ENCODE data around the gene SMDT1.

GRCh38 chr22:42090596-42091454 lies 11.3 kb downstream of the SMDT1 start, which contains the start of gene NDUFA6:
- TF ChIP-seq CTCF (tag by site-specific recombination; IDR thresholded peaks at IDR 0.05), result peak; percentile 100
- peak; percentile 82; the same call in 1 of the 2 replicates for TF ChIP-seq KLF8 (tag by site-specific recombination; IDR thresholded peaks at IDR 0.05)
- TF ChIP-seq REPIN1 (tag by site-specific recombination; IDR thresholded peaks at IDR 0.05; ENCODE audit: low read depth), result peak; percentile 69; the same call in 1 of the 2 replicates
- no peak; the same call in 1 of the 2 replicates for TF ChIP-seq KLF16 (tag by site-specific recombination; IDR thresholded peaks at IDR 0.05)
- no peak for TF ChIP-seq ZNF776 (tag by site-specific recombination; IDR thresholded peaks at IDR 0.05; ENCODE audit: borderline replicate concordance)
- no peak for TF ChIP-seq ZNF621 (tag by site-specific recombination; IDR thresholded peaks at IDR 0.05)
- no peak for TF ChIP-seq SALL2 (tag by site-specific recombination; IDR thresholded peaks at IDR 0.05; ENCODE audit: borderline replicate concordance)
- TF ChIP-seq YY1 (tag by site-specific recombination; IDR thresholded peaks at IDR 0.05), result peak; percentile 79
- TF ChIP-seq ZNF660 (tag by site-specific recombination; IDR thresholded peaks at IDR 0.05), result peak; percentile 59; the same call in 1 of the 2 replicates
